ENCODE results near the gene FBXO9.

The FBXO9 gene

GRCh38 chr6:53065266-53066076, at the start of gene FBXO9:
TSS of gene FBXO9 (plus strand) at chr6:53065404. CDS start at chr6:53065790, 386 bp downstream.
- DNase-seq (ENCODE audit: low read depth in 2 of 2, low spot score in 1 of 2): peak; percentile 56 to 67

GRCh38 chr6:53015486-53015885, 49.7 kb upstream of the FBXO9 start:
- no peak for DNase-seq (ENCODE audit: low read depth in 2 of 2, low spot score in 1 of 2)

GRCh38 chr6:53018446-53018845, 46.8 kb upstream of the FBXO9 start:
- DNase-seq (ENCODE audit: low read depth in 2 of 2, low spot score in 1 of 2): no peak

GRCh38 chr6:53020005-53020744, 45.0 kb upstream of the FBXO9 start:
- DNase-seq (ENCODE audit: low read depth in 2 of 2, low spot score in 1 of 2): no peak

- DNase-seq (ENCODE audit: low read depth in 2 of 2, low spot score in 1 of 2): no peak
These were observed 41.9 kb upstream of the FBXO9 start for GRCh38 chr6:53023323-53023722.

- DNase-seq (ENCODE audit: low read depth in 2 of 2, low spot score in 1 of 2): no peak
These were observed 38.7 kb upstream of the FBXO9 start for GRCh38 chr6:53026526-53026925.

GRCh38 chr6:53027131-53027718, 38.0 kb upstream of the FBXO9 start:
- DNase-seq (ENCODE audit: low read depth in 2 of 2, low spot score in 1 of 2): no peak

GRCh38 chr6:53028467-53028866, 36.7 kb upstream of the FBXO9 start:
- DNase-seq (ENCODE audit: low read depth in 2 of 2, low spot score in 1 of 2): no peak

GRCh38 chr6:53029257-53029656, 35.9 kb upstream of the FBXO9 start:
- no peak for DNase-seq (ENCODE audit: low read depth in 2 of 2, low spot score in 1 of 2)

- no peak for DNase-seq (ENCODE audit: low read depth in 2 of 2, low spot score in 1 of 2)
These were observed 35.4 kb upstream of the FBXO9 start for GRCh38 chr6:53029761-53030160.

GRCh38 chr6:53031281-53031680, 33.9 kb upstream of the FBXO9 start:
- no peak for DNase-seq (ENCODE audit: low read depth in 2 of 2, low spot score in 1 of 2)

GRCh38 chr6:53032849-53033248, 32.4 kb upstream of the FBXO9 start:
- DNase-seq (ENCODE audit: low read depth in 2 of 2, low spot score in 1 of 2): no peak

- DNase-seq (ENCODE audit: low read depth in 2 of 2, low spot score in 1 of 2): no peak
These were observed 31.4 kb upstream of the FBXO9 start for GRCh38 chr6:53033764-53034163.

GRCh38 chr6:53035549-53036213, 29.5 kb upstream of the FBXO9 start:
- DNase-seq (ENCODE audit: low read depth in 2 of 2, low spot score in 1 of 2): no peak

GRCh38 chr6:53038141-53038540, 27.1 kb upstream of the FBXO9 start:
- no peak for DNase-seq (ENCODE audit: low read depth in 2 of 2, low spot score in 1 of 2)

- DNase-seq (ENCODE audit: low read depth in 2 of 2, low spot score in 1 of 2): no peak
These were observed 26.6 kb upstream of the FBXO9 start for GRCh38 chr6:53038596-53038995.

GRCh38 chr6:53041356-53041755, 23.8 kb upstream of the FBXO9 start:
- no peak for DNase-seq (ENCODE audit: low read depth in 2 of 2, low spot score in 1 of 2)

- DNase-seq (ENCODE audit: low read depth in 2 of 2, low spot score in 1 of 2): no peak
These were observed 23.1 kb upstream of the FBXO9 start for GRCh38 chr6:53042112-53042511.

GRCh38 chr6:53043581-53043980, 21.6 kb upstream of the FBXO9 start:
- DNase-seq (ENCODE audit: low read depth in 2 of 2, low spot score in 1 of 2): no peak

GRCh38 chr6:53044071-53044470, 21.1 kb upstream of the FBXO9 start:
- no peak for DNase-seq (ENCODE audit: low read depth in 2 of 2, low spot score in 1 of 2)

- DNase-seq (ENCODE audit: low read depth in 2 of 2, low spot score in 1 of 2): no peak
These were observed 20.6 kb upstream of the FBXO9 start for GRCh38 chr6:53044572-53044971.
